ENCODE data around the gene MIA.

GRCh38 chr19:40808497-40808896 lies 33.2 kb downstream of the MIA start:
- TF ChIP-seq POLR2A (IDR thresholded peaks at IDR 0.05) (no peak), CTCF (IDR thresholded peaks at IDR 0.05) (no peak)
